GM19328 (cell line): ENCODE measurements around the gene AKR1C4.
"Not testable (repeated sequence)": the region's sequence is repeated elsewhere in the genome, so short reads cannot be mapped to it uniquely, and the experiment has no call there.

Source experiments
- ATAC-seq: cut with Tn5 transposase; IDR thresholded peaks from one replicate; pipeline ENCODE4 v1.9.1; 2021; ENCODE audit warnings: mild to moderate bottlenecking, moderate library complexity; ENCODE audit not compliant: unreplicated experiment

AKR1C4 gene

GRCh38 chr10:5196702-5197113, at the start of gene AKR1C4:
TSS of gene AKR1C4 (plus strand) at chr10:5196837. CDS start at chr10:5196868, 31 bp downstream.
- no peak for ATAC-seq

- ATAC-seq, result no peak
Observed at GRCh38 chr10:5146920-5147254, 49.8 kb upstream of the AKR1C4 start.

GRCh38 chr10:5147255-5147980, 49.2 kb upstream of the AKR1C4 start:
- ATAC-seq, result no peak

- ATAC-seq, result no peak
Observed at GRCh38 chr10:5147981-5148677, 48.5 kb upstream of the AKR1C4 start.

DNA sequence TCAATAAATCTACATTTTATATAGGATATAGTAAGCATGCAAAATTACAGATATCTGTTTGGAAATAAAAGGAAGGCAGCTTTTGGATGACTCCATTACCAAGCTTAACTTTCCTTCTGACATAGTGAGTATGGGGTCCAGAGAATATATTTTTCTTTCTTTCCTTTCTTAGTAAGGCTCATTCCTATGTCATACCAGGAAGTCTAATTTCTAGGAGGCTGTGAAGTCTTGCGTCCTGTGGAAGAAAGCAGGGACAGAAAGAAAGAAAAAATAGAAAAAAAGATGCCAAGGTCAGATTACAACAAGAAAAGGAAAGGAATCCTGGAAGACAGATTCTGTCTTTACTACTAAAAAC, 48.0 kb upstream of the AKR1C4 start:
- ATAC-seq, result no peak

GRCh38 chr10:5151076-5151475, 45.6 kb upstream of the AKR1C4 start:
- no peak for ATAC-seq

- no peak for ATAC-seq
Observed at GRCh38 chr10:5155951-5156350, 40.7 kb upstream of the AKR1C4 start.

DNA sequence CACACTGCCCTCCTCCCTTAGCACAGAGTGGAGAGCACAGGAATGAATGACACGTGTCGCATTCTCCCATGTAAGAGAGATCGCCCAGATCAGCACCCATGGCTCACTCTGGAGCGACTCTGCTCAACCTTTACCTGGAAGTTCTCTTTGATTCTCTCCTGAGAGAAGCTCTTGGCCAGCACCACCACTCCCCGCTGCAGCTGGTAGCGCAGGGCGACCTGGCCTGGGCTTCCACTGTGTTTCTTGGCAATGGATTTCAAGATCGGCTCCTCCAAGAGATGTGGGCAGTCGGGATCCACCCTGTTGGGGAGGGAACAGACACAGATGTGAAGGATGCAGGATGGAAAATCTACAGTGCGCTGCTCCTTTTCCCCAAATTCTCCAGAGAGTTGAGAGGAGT, 39.1 kb upstream of the AKR1C4 start:
- no peak for ATAC-seq

GRCh38 chr10:5159126-5159525, 37.5 kb upstream of the AKR1C4 start:
- no peak for ATAC-seq

DNA sequence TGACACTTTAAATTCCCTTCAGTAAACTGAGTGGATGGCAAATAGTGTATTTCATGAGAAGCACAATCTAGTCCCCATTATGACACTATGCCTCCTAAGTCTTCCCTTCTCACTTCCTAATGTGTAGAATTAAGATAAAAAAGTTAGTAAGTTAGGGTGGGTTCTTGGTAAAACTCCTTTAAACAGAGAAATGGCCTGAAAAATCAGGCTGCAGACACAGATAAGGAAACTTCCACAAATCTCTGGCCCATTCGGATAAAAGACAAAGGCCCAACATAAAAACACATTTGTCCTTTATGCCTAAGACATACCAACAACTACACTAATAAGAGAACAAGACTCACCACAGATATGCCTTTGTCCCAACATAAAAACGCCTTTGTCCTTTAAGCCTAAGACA, 33.1 kb upstream of the AKR1C4 start:
- ATAC-seq, result no peak

DNA sequence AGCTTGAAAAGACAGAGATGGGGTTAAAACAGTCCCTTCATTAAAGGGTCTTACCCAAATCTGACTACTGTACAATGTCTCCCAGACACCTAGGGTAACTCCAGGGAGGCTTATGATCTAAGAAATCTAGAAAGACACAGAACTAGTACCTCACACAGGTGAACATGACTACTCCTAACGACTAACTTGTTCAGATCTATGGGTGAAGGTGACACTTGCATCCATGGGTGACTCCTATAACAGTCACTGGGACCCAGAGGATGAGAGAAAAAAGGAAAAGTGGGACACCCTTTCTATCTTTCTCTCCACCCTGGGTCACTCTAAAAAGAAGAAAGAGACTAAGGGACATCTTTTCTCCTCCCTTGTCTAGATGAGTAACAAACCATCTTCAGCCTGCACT, 30.9 kb upstream of the AKR1C4 start:
- ATAC-seq, result no peak

- ATAC-seq, result no peak
Observed at GRCh38 chr10:5168897-5169420, 27.7 kb upstream of the AKR1C4 start.

GRCh38 chr10:5175581-5175980, 21.1 kb upstream of the AKR1C4 start:
- not testable (repeated sequence) for ATAC-seq

GRCh38 chr10:5180503-5180902, 16.1 kb upstream of the AKR1C4 start:
- ATAC-seq, result not testable (repeated sequence)

- no peak for ATAC-seq
Observed at GRCh38 chr10:5183923-5184322, 12.7 kb upstream of the AKR1C4 start.

- ATAC-seq, result no peak
Observed at GRCh38 chr10:5184987-5185775, 11.5 kb upstream of the AKR1C4 start, which contains the start of gene AKR1C8. TSS of gene AKR1C8 (minus strand) at chr10:5185150. CDS start at chr10:5185104, 46 bp downstream.

GRCh38 chr10:5187867-5188266, 8.8 kb upstream of the AKR1C4 start:
- no peak for ATAC-seq

GRCh38 chr10:5188358-5188757, 8.3 kb upstream of the AKR1C4 start:
- no peak for ATAC-seq

- ATAC-seq, result no peak
Observed at GRCh38 chr10:5194431-5194830, 2.2 kb upstream of the AKR1C4 start.

GRCh38 chr10:5195727-5196374, 786 bp upstream of the AKR1C4 start:
- ATAC-seq, result no peak

- no peak for ATAC-seq
Observed at GRCh38 chr10:5198386-5198785, 1.7 kb downstream of the AKR1C4 start.
